ENCODE measurements around the gene TLCD3B.

- TF ChIP-seq CTCF (IDR thresholded peaks at IDR 0.05) = no peak
- no peak for TF ChIP-seq FOSL2 (IDR thresholded peaks at IDR 0.05; ENCODE audit: borderline replicate concordance, low read depth)
- TF ChIP-seq RAD21 (IDR thresholded peaks at IDR 0.05; ENCODE audit: low read length) = no peak
- TF ChIP-seq POLR2AphosphoS5 (IDR thresholded peaks at IDR 0.05; ENCODE audit: low read depth, low read length) = no peak
- no peak for TF ChIP-seq ELF1 (IDR thresholded peaks at IDR 0.05)
- TF ChIP-seq RXRA (IDR thresholded peaks at IDR 0.05; ENCODE audit: borderline replicate concordance, low read depth) = no peak
- TF ChIP-seq NRF1 (IDR thresholded peaks at IDR 0.05; ENCODE audit: low read depth, low read length) = no peak
These were observed 25.0 kb downstream of the TLCD3B start for GRCh38 chr16:30006095-30006473.
